HG02981 (cell line): Measurements from ENCODE around the gene GLE1.

Source experiments
- ATAC-seq: cut with Tn5 transposase; IDR thresholded peaks from one replicate; pipeline ENCODE4 v1.9.1; 2021; ENCODE audit warnings: mild to moderate bottlenecking, moderate library complexity; ENCODE audit not compliant: unreplicated experiment

The GLE1 gene

GRCh38 chr9:128587453-128587852, 82.9 kb downstream of the GLE1 start:
- ATAC-seq, result no peak

- ATAC-seq, result no peak
Measured at GRCh38 chr9:128588581-128589233, 84.2 kb downstream of the GLE1 start.
